Breast epithelium (tissue), 4 donors: Measurements from ENCODE around the gene SLC7A5. TPM values are rescaled to one million over a fixed set of nuclear protein-coding genes. Genes with fewer than 3 reads are reported as not detected.

Experiments
- DNase-seq, 2 donors: peaks; one replicate each; pipeline ENCODE4 v3.0.0-alpha.2; 2019; ENCODE audit warnings: low spot score in 2 of 2
- H3K27ac ChIP-seq, 2 donors: fragments of 200-600 bp; sonication (generic) in 1 of 2; one replicate each; pipeline ENCODE4 v1.5.1; 2016 to 2019; ENCODE audit warnings: mild to moderate bottlenecking in 1 of 2
- H3K27me3 ChIP-seq, 2 donors: fragments of 200-600 bp; sonication (generic) in 1 of 2; one replicate each; pipeline versions ENCODE4 v1.5.1 to v1.6.0; 2017 to 2019; ENCODE audit warnings: control low read depth in 1 of 2, mild to moderate bottlenecking in 1 of 2
- H3K36me3 ChIP-seq: fragments of 200-600 bp; one replicate; pipeline ENCODE4 v1.5.1; 2019
- H3K4me1 ChIP-seq, 2 donors: fragments of 200-600 bp; sonication (generic); one replicate each; pipeline ENCODE4 v1.5.1; 2016 to 2019; ENCODE audit warnings: control low read depth in 1 of 2
- H3K4me3 ChIP-seq, 3 donors: fragments of 200-600 bp; sonication (generic); 1 replicate in 2 of 3; 2 replicates in 1 of 3; pipeline ENCODE4 v1.5.1; 2016 to 2019; ENCODE audit warnings: mild to moderate bottlenecking in 3 of 3, moderate library complexity in 2 of 3
- H3K9me3 ChIP-seq, 2 donors: fragments of 200-600 bp; sonication (generic) in 1 of 2; one replicate each; pipeline ENCODE4 v1.5.1; 2016 to 2019; ENCODE audit warnings: control low read depth in 1 of 2
- POLR2A ChIP-seq: fragments of 450-650 bp; IDR thresholded peaks from one replicate; pipeline ENCODE4 v1.6.1; 2016; ENCODE audit warnings: antibody characterized with exemption, mild to moderate bottlenecking, moderate library complexity
- POLR2AphosphoS5 ChIP-seq, 3 donors: sonication (generic); formaldehyde crosslinking; IDR thresholded peaks; one replicate each; pipeline ENCODE4 v1.6.1; 2017; ENCODE audit warnings: antibody characterized with exemption in 3 of 3
- intact Hi-C: fragments of 100-400 bp; cut with DNase I; formaldehyde crosslinking; loops from one replicate; pipeline ENCODE4 v1.15.1; 2023; ENCODE audit warnings: low total_unique reads
- total RNA-seq, 3 donors: library from RNA; depleted of rRNA; stranded (reverse); fragments of >200 nt; gene quantifications; one replicate each; pipeline ENCODE4 v1.1.0, GENCODE V29; 2016
- TF ChIP-seq, protein P1 (sequence below), 3 donors: fragments of 450-650 bp; IDR thresholded peaks; one replicate each; pipeline ENCODE4 v1.5.1; 2016 to 2017; ENCODE audit warnings: antibody characterized with exemption in 3 of 3, mild to moderate bottlenecking in 3 of 3, moderate library complexity in 3 of 3

The SLC7A5 gene
- total RNA-seq, 3 donors from 2014 or later = 0.48 to 7.3 (median 5.9) TPM

DNA sequence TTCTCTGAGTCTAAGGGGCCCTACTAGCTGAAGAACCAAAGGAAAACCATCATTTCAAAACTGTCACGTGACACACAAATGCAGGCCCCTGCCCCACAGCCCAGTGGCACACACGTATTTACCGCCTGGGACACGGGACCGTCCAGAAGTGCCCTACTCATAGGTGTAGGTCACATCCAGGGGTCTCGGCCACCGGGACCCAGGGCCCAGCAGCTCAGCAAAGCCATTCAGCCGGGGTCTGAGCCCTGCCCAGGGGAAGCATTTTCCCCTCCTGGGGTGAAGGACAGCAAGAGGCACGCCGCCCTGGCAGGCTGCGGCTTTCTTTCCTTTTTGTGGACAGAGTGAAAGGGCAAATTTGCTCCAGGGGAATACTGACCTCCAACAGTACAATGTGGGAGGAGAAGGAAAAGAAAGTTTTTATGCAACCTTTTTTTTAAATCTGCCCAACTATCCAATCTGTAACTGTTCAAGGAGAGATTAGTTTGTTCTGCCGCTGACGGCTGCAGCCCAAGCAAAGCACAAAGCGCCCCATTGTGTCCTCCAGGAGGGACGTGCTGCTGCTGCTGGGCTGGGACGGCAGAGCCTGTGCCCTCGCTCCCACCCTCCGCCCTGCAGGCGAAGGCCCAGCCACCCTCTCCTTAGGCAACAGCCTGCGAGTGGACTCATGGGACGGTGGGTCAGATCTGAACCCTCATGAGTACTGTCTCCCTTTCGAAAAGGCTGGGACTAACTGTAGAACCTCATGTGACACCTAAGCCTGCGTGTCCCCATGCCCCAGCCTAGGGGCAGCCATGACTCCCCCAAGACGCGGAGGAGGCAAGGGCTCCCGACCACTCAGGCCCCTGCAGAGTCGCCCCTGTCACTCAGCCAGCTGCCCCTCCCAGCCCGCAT, 21.3 kb downstream of the SLC7A5 start:
- DNase-seq = no peak

DNA sequence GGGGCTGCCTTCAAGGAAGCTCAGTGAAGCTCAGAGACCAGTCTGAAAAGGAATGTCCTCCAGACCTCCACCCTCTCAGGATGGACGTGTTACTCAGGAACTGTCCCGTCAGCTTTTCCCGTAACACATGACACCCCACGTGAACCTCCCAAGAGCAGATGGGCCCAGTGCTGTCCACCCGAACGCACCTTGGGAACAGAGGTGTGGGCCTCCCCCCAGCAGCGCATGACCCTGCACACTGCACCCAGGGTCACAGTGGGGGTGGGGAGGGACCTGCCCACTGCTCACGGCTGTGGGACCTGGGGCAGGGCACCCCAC, 21.9 kb downstream of the SLC7A5 start:
- Histone ChIP-seq H3K4me3 (no peak overlapping the region), H3K4me1 (peaks cover 0 to 14% of the 10 kb centered on the region in 2 donors), H3K9me3 (no peaks in the 10 kb centered on the region), H3K36me3 (no peaks in the 10 kb centered on the region), H3K27me3 (no peaks in the 10 kb centered on the region), H3K27ac (peak overlapping the region; percentile 65 to 67)
- TF ChIP-seq POLR2A (no peak), POLR2AphosphoS5 (IDR thresholded peaks at IDR 0.05) (no peak)
- TF ChIP-seq, protein P1, sequence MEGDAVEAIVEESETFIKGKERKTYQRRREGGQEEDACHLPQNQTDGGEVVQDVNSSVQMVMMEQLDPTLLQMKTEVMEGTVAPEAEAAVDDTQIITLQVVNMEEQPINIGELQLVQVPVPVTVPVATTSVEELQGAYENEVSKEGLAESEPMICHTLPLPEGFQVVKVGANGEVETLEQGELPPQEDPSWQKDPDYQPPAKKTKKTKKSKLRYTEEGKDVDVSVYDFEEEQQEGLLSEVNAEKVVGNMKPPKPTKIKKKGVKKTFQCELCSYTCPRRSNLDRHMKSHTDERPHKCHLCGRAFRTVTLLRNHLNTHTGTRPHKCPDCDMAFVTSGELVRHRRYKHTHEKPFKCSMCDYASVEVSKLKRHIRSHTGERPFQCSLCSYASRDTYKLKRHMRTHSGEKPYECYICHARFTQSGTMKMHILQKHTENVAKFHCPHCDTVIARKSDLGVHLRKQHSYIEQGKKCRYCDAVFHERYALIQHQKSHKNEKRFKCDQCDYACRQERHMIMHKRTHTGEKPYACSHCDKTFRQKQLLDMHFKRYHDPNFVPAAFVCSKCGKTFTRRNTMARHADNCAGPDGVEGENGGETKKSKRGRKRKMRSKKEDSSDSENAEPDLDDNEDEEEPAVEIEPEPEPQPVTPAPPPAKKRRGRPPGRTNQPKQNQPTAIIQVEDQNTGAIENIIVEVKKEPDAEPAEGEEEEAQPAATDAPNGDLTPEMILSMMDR (IDR thresholded peaks at IDR 0.05) = no peak
- intact Hi-C loops = no loop called here
- no peak for DNase-seq

More for the DNA sequence above, 21.3 kb downstream of the SLC7A5 start:
- H3K4me1 ChIP-seq = peaks cover 0 to 14% of the 10 kb centered on the region in 2 donors
- intact Hi-C loops = no loop called here
- no peaks in the 10 kb centered on the region for H3K27me3 ChIP-seq
- H3K27ac ChIP-seq = peak overlapping the region; percentile 67 to 81
- no peaks in the 10 kb centered on the region for H3K36me3 ChIP-seq
- no peak for TF ChIP-seq POLR2AphosphoS5 (IDR thresholded peaks at IDR 0.05)
- TF ChIP-seq, protein P1 (IDR thresholded peaks at IDR 0.05) = no peak
- TF ChIP-seq POLR2A = no peak
- H3K4me3 ChIP-seq = peak overlapping the region in 1 of 3 donors; percentile 24
- H3K9me3 ChIP-seq = no peaks in the 10 kb centered on the region

DNA sequence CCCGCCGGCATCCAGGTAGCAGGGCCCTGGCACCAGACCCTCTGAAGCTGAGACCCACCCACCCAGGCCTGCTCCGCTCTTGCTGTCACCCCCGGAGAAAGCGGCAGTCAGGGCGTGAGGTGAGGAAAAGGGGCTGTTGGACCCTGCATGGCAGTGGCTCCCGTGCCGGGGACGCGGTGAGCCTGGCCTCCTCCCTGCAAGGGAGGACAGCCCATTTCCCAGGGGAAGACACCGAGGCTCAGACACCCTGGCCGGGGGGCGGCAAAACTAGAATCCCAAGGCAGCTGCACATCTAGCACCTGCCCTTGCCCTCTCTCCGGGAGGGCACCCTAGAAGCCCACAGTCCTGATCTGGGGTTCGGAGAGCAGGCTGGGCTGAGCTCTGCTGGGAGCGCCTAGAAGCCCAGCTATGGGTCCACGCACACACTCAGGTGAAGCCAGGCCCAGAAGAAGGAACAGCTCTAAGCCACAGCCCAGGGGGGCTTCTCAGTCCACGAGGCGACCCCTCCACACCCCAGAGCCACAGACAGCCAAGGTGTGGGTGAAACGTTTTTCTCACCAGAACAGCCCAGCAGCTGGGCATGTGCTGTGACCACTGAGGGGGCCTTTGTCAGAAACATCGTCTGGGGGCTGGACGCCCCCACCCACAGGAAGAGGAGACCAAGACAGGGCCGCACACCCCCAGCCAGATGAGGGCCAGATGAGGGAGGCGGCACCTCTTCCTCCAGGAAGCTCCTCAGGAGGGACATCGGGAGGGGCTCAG, 22.4 kb downstream of the SLC7A5 start:
- no peak for TF ChIP-seq POLR2A
- TF ChIP-seq, protein P1 (IDR thresholded peaks at IDR 0.05) = no peak
- no peak for TF ChIP-seq POLR2AphosphoS5 (IDR thresholded peaks at IDR 0.05)
- no peaks in the 10 kb centered on the region for H3K9me3 ChIP-seq
- DNase-seq = no peak
- intact Hi-C loops = no loop called here
- no peaks in the 10 kb centered on the region for H3K27me3 ChIP-seq
- H3K27ac ChIP-seq = peak overlapping the region; percentile 0 to 67
- H3K4me1 ChIP-seq = peaks cover 0 to 14% of the 10 kb centered on the region in 2 donors
- no peaks in the 10 kb centered on the region for H3K36me3 ChIP-seq
- H3K4me3 ChIP-seq = no peak overlapping the region

DNA sequence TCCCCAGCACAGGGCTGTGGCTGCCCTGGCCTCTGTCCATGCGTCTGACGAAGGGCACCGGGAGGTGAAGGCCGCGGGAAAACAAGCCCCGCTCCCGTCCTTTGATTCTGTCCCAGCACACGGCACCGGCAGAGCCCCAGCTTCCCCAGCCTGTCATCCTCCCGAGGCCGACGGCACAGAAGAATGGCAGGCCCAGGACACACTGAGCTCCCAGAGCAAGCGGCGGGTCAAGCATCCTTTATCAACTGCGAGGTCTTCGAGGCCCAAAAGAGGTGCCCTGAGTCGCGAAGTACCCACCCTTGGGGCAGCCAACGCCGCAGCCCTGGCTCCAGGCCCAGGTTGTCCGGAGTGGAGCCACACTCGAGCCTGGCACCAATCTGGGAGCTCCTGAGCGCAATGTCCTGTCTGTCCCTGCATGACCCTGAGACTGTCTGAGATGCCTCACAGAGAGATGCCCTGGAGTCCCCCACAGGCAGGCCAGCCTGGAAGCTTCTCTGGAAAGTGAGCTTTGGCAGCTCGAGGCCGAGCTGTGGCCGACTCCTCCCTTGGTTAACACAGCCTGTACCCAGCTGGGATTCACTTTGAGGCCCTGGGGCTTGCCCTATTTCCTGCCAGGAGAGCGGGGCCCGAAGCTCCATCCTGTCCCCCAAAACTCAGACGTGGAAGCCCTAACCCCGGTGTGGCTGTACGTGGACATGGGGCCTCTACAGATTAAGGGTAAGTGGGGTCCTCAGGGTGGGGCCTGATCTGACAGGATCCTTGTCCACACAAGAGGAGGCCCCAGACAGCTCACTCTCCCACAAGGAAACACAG, 23.3 kb downstream of the SLC7A5 start:
- Histone ChIP-seq H3K4me3 (no peak overlapping the region), H3K4me1 (peaks cover 0 to 14% of the 10 kb centered on the region in 2 donors), H3K27me3 (no peaks in the 10 kb centered on the region), H3K27ac (peak overlapping the region in 1 of 2 donors; percentile 0), H3K9me3 (no peaks in the 10 kb centered on the region), H3K36me3 (no peaks in the 10 kb centered on the region)
- TF ChIP-seq POLR2A = no peak
- no peak for TF ChIP-seq POLR2AphosphoS5 (IDR thresholded peaks at IDR 0.05)
- TF ChIP-seq, protein P1 (IDR thresholded peaks at IDR 0.05) = no peak
- DNase-seq = no peak
- intact Hi-C loops = no loop called here
